GM12878 (cell line): ENCODE data around the gene ZSWIM5. TPM values are rescaled to one million over a fixed set of nuclear protein-coding genes. Genes with fewer than 3 reads are reported as not detected.

Experiments
- ATAC-seq: fragments of 200-7000 bp; cut with Tn5 transposase; 3 replicates; pipeline ENCODE4 v1.9.1; 2020; ENCODE audit warnings: mild to moderate bottlenecking, moderate library complexity
- BruUV-seq: library from RNA; stranded (reverse); fragments of 400-500 nt; replicated peaks from 2 replicates; lab custom pipeline; 2021; lab: Mats Ljungman, UMichigan
- CTCF ChIA-PET: fragments of 300-600 bp; sonication (Branson Sonifier 250); formaldehyde crosslinking; extraction: SDS; loops from one replicate; lab custom pipeline; 2021; ENCODE audit warnings: inconsistent platforms; lab: Yijun Ruan, JAX
- POLR2A ChIA-PET: fragments of 350-600 bp; formaldehyde crosslinking; extraction: SDS; loops from one replicate; lab custom pipeline; 2021; ENCODE audit warnings: inconsistent platforms; lab: Charles Lee
- RAD21 ChIA-PET: fragments of 300-600 bp; sonication (Branson Sonifier 250); formaldehyde crosslinking; loops from one replicate; lab custom pipeline; 2023; ENCODE audit warnings: antibody characterized with exemption; ENCODE audit not compliant: unreplicated experiment; lab: Charles Lee
- SMC1A ChIA-PET: fragments of 300-600 bp; sonication (Branson Sonifier 250); formaldehyde crosslinking; loops from one replicate; lab custom pipeline; 2023; ENCODE audit not compliant: unreplicated experiment, uncharacterized antibody; lab: Charles Lee
- DNase-seq: peaks from one replicate; pipeline ENCODE4 v3.0.0-alpha.2; 2011; ENCODE audit warnings: low read depth, low spot score
- FAIRE-seq: peaks from 3 replicates; lab custom pipeline; 2011; peaks lifted over from hg19 to GRCh38; lab: Jason Lieb, UNC
- H2AFZ ChIP-seq: 2 replicates; pipeline ENCODE4 v1.6.0; 2011; ENCODE audit warnings: low read depth, low read length, control low read depth; ENCODE audit not compliant: control insufficient read depth
- H3K27ac ChIP-seq: 2 replicates; pipeline ENCODE4 v1.5.1; 2011; ENCODE audit warnings: control low read depth; ENCODE audit not compliant: control insufficient read depth, insufficient read depth
- H3K27me3 ChIP-seq, 2 experiments: replicated peaks in 1 of 2; 2 replicates each; pipeline versions ENCODE4 v1.6.0 to v1.6.1; 2011; ENCODE audit warnings: low read length in 1 of 2; ENCODE audit not compliant: control insufficient read depth in 2 of 2, insufficient read depth in 2 of 2
- H3K36me3 ChIP-seq, 2 experiments: 2 replicates each; pipeline ENCODE4 v1.5.1; 2011; ENCODE audit warnings: low read length in 1 of 2; ENCODE audit not compliant: control insufficient read depth in 2 of 2, insufficient read depth in 2 of 2
- H3K4me1 ChIP-seq: 2 replicates; pipeline ENCODE4 v1.6.1; 2011; ENCODE audit warnings: mild to moderate bottlenecking, low read length, moderate library complexity, mixed read lengths; ENCODE audit not compliant: control insufficient read depth, insufficient read depth
- H3K4me2 ChIP-seq: 2 replicates; pipeline ENCODE4 v1.6.0; 2011; ENCODE audit warnings: control low read depth; ENCODE audit not compliant: control insufficient read depth, insufficient read depth
- H3K4me3 ChIP-seq: fragments of 200-600 bp; sonication (generic); 2 replicates; pipeline ENCODE4 v1.5.1; 2016
- H3K79me2 ChIP-seq: 2 replicates; pipeline ENCODE4 v1.6.0; 2011; ENCODE audit warnings: low read length; ENCODE audit not compliant: control insufficient read depth, insufficient read depth
- H3K9ac ChIP-seq: 2 replicates; pipeline ENCODE4 v1.8.0; 2011; ENCODE audit warnings: low read length, control low read depth, mixed read lengths; ENCODE audit not compliant: control insufficient read depth, insufficient read depth
- H3K9me3 ChIP-seq: replicated peaks from 3 replicates; pipeline ENCODE4 v1.5.1; 2011; ENCODE audit warnings: mild to moderate bottlenecking, low read length; ENCODE audit not compliant: control insufficient read depth, insufficient read depth
- H4K20me1 ChIP-seq: 2 replicates; pipeline ENCODE4 v1.6.0; 2011; ENCODE audit not compliant: control insufficient read depth, insufficient read depth
- ASH2L ChIP-seq: fragments of 300-600, 200-600 bp; sonication (generic); IDR thresholded peaks from 2 replicates; pipeline ENCODE4 v1.6.1; 2017; ENCODE audit warnings: low read depth, mild to moderate bottlenecking, borderline replicate concordance
- CBX3 ChIP-seq: fragments of 200-600 bp; sonication (generic); IDR thresholded peaks from 2 replicates; pipeline ENCODE4 v1.6.1; 2016; ENCODE audit warnings: low read depth, borderline replicate concordance
- CEBPB ChIP-seq, 2 experiments: fragments of 150-350 bp in 1 of 2; IDR thresholded peaks; 2 replicates each; pipeline ENCODE4 v1.6.1; 2012 to 2014; ENCODE audit warnings: low read depth in 2 of 2, low read length in 2 of 2, borderline replicate concordance in 1 of 2, inconsistent platforms in 1 of 2
- CHD1 ChIP-seq: IDR thresholded peaks from 2 replicates; pipeline ENCODE4 v1.6.1; 2012; ENCODE audit warnings: low read depth, low read length, improper control_type of control experiment
- HDAC2 ChIP-seq: fragments of 200-600 bp; sonication (generic); IDR thresholded peaks from 2 replicates; pipeline ENCODE4 v1.6.1; 2017
- HDGF ChIP-seq: fragments of 450-650 bp; IDR thresholded peaks from 2 replicates; pipeline ENCODE4 v1.6.1; 2016; ENCODE audit warnings: antibody characterized with exemption
- MAX ChIP-seq: IDR thresholded peaks from 2 replicates; pipeline ENCODE4 v1.6.1; 2012; ENCODE audit warnings: low read depth, low read length, improper control_type of control experiment
- NBN ChIP-seq: fragments of 450-650 bp; IDR thresholded peaks from 2 replicates; pipeline ENCODE4 v1.6.1; 2016
- NFYB ChIP-seq: IDR thresholded peaks from 2 replicates; pipeline ENCODE4 v1.6.1; 2011; ENCODE audit warnings: low read depth, mild to moderate bottlenecking, low read length, improper control_type of control experiment, moderate library complexity; ENCODE audit not compliant: insufficient read depth
- PAX5 ChIP-seq: IDR thresholded peaks from 2 replicates; pipeline ENCODE4 v1.6.1; 2011; ENCODE audit warnings: low read depth, low read length, borderline replicate concordance
- RELA ChIP-seq: fragments of 450-650 bp; IDR thresholded peaks from 2 replicates; pipeline ENCODE4 v1.8.0; 2014; ENCODE audit warnings: borderline replicate concordance; ENCODE audit not compliant: partially characterized antibody
- RFX5 ChIP-seq: IDR thresholded peaks from 2 replicates; pipeline ENCODE4 v1.6.1; 2011; ENCODE audit warnings: low read depth, low read length, improper control_type of control experiment
- RUNX3 ChIP-seq: IDR thresholded peaks from 2 replicates; pipeline ENCODE4 v1.6.1; 2012; ENCODE audit warnings: low read length, inconsistent platforms
- SMAD5 ChIP-seq: IDR thresholded peaks from 2 replicates; pipeline ENCODE4 v1.6.1; 2016; ENCODE audit warnings: antibody characterized with exemption, low read depth
- SMC3 ChIP-seq: IDR thresholded peaks from 2 replicates; pipeline ENCODE4 v1.6.1; 2011; ENCODE audit warnings: low read length, improper control_type of control experiment, borderline replicate concordance
- TAF1 ChIP-seq: IDR thresholded peaks from 2 replicates; pipeline ENCODE4 v1.6.1; 2011; ENCODE audit warnings: mild to moderate bottlenecking, low read depth, low read length, borderline replicate concordance
- TCF3 ChIP-seq: IDR thresholded peaks from 2 replicates; pipeline ENCODE4 v1.6.1; 2012; ENCODE audit warnings: low read depth, mild to moderate bottlenecking, low read length, borderline replicate concordance; ENCODE audit not compliant: insufficient read depth
- USF1 ChIP-seq: IDR thresholded peaks from 2 replicates; pipeline ENCODE4 v1.6.1; 2011; ENCODE audit warnings: borderline replicate concordance, low read depth, mild to moderate bottlenecking, moderate library complexity, mixed read lengths, low read length; ENCODE audit not compliant: insufficient read depth; ENCODE audit errors: extremely low read length
- ZNF217 ChIP-seq: fragments of 450-650 bp; IDR thresholded peaks from 2 replicates; pipeline ENCODE4 v1.6.1; 2017; ENCODE audit warnings: antibody characterized with exemption, mild to moderate bottlenecking
- WGBS: methylation state at CpG from one replicate; pipeline ENCODE4 v1.1.6; 2016; ENCODE audit warnings: low lambda C conversion rate; ENCODE audit not compliant: insufficient replicate concordance, insufficient coverage; ENCODE audit errors: missing lambda C conversion rate; 5-methylcytosine and 5-hydroxymethylcytosine counted together
- in situ Hi-C: fragments of 300-500 bp; cut with MboI; formaldehyde crosslinking; loops from 9 replicates; pipeline ENCODE4 v1.14.3; 2018; ENCODE audit warnings: mixed read lengths
- intact Hi-C: fragments of 100-400 bp; cut with micrococcal nuclease; formaldehyde crosslinking; loops from one replicate; pipeline ENCODE4 v1.14.2; 2022; ENCODE audit not compliant: unreplicated experiment
- polyA plus RNA-seq, 11 experiments: library from polyadenylated mRNA; depleted of rRNA in 4 of 11; unstranded in 6 of 11; stranded (reverse) in 5 of 11; fragments of >200 nt; fragmentation: Nextera tagmentation in 4 of 11; fragmentation: Illumina TruSeq in 1 of 11; extraction: Ambion mirVana in 4 of 11; extraction: Trizol in 1 of 11; gene quantifications; 1 replicate in 1 of 11; 2 replicates in 10 of 11; pipeline versions ENCODE4 v1.2.1 to v1.2.3, GENCODE V29; 2011 to 2016; ENCODE audit warnings: inconsistent platforms in 2 of 11, missing spikeins in 2 of 11, low read depth in 1 of 11
- total RNA-seq, 4 experiments: library from RNA; depleted of rRNA in 3 of 4; stranded (reverse); fragments of >200 nt in 3 of 4; fragmentation: Illumina TruSeq in 1 of 4; extraction: Trizol in 1 of 4; gene quantifications; 2 replicates each; pipeline versions ENCODE4 v1.2.1 to v1.2.3, GENCODE V29; 2013 to 2021

ZSWIM5 gene
- total and polyA plus RNA-seq, 10 of the 15 experiments (the other 5 are each of a cell fraction or from before 2014, with no cell fraction given) = 0.07 to 0.97 (median 0.34) TPM; not detected in 1

GRCh38 chr1:45089711-45090110, 116.7 kb downstream of the ZSWIM5 start (continued):
- TF ChIP-seq RELA = no peak

GRCh38 chr1:45084562-45084961, 121.8 kb downstream of the ZSWIM5 start:
- ATAC-seq = no peak
- no TSS peak for BruUV-seq
- no peaks in the 10 kb centered on the region; the same call in 1 of the 2 replicates for H3K4me1 ChIP-seq
- no peaks in the 10 kb centered on the region for H3K79me2 ChIP-seq
- intact Hi-C loops = no loop called here
- 16% methylated on average over 1 of the region's 1 CpG for WGBS
- H3K27me3 ChIP-seq = no peaks in the 10 kb centered on the region
- ChIA-PET CTCF (no interaction called here), RAD21 (no interaction called here), SMC1A (interaction anchor here (0.8 kb wide), 1 partner anchor 650 kb away, joined by 3 read pairs; no protein-coding TSS in a partner anchor), POLR2A (no interaction called here)
- H3K4me3 ChIP-seq = no peak overlapping the region
- FAIRE-seq = no peak
- no peak overlapping the region for H3K9ac ChIP-seq
- H4K20me1 ChIP-seq = no peaks in the 10 kb centered on the region
- no peak for DNase-seq
- TF ChIP-seq CHD1 (no peak), CEBPB (IDR thresholded peaks at IDR 0.05; ENCODE audit: borderline replicate concordance in 1 of 2, low read depth in 2 of 2, low read length in 2 of 2) (no peak), RUNX3 (no peak), NFYB (no peak), USF1 (no peak), PAX5 (no peak), HDAC2 (no peak), HDGF (no peak), CBX3 (no peak), RFX5 (no peak), SMAD5 (no peak), TAF1 (no peak), TCF3 (no peak), ASH2L (no peak), NBN (no peak), SMC3 (no peak), MAX (no peak), ZNF217 (no peak)
- no peak overlapping the region for H3K4me2 ChIP-seq
- H3K27ac ChIP-seq = no peak overlapping the region
- H3K9me3 ChIP-seq = no peaks in the 10 kb centered on the region
- H2AFZ ChIP-seq = no peak overlapping the region
- H3K36me3 ChIP-seq = no peaks in the 10 kb centered on the region
- in situ Hi-C loops = no loop called here
